PC-3 (cell line): ENCODE results near the gene GPC5. TPM values are rescaled to one million over a fixed set of nuclear protein-coding genes. Genes with fewer than 3 reads are reported as not detected.
A peak's percentile ranks its signal among the peaks of the same experiment; 100 is the strongest.

Source experiments
- ATAC-seq: fragments of 200-7000 bp; cut with Tn5 transposase; 2 replicates; pipeline ENCODE4 v1.9.1; 2020; ENCODE audit warnings: mild to moderate bottlenecking, moderate library complexity
- BruUV-seq: library from RNA; stranded (reverse); fragments of 400-500 nt; replicated peaks from 2 replicates; lab custom pipeline; 2021; lab: Mats Ljungman, UMichigan
- CTCF ChIA-PET: fragments of 300-600 bp; sonication (Branson Sonifier 250); formaldehyde crosslinking; loops from one replicate; lab custom pipeline; 2022; ENCODE audit warnings: antibody characterized with exemption; lab: Charles Lee
- POLR2A ChIA-PET: fragments of 300-600 bp; sonication (Branson Sonifier 250); formaldehyde crosslinking; loops from one replicate; lab custom pipeline; 2022; ENCODE audit warnings: antibody characterized with exemption; ENCODE audit not compliant: unreplicated experiment; lab: Charles Lee
- DNase-seq: peaks from one replicate; pipeline ENCODE4 v3.0.0-alpha.2; 2015
- H2AFZ ChIP-seq: fragments of 300-600 bp; sonication (generic); 2 replicates; pipeline ENCODE4 v1.6.0; 2016; ENCODE audit warnings: antibody characterized with exemption, low read length
- H3F3A ChIP-seq: fragments of 300-600 bp; sonication (generic); one replicate; pipeline ENCODE4 v1.6.0; 2017; ENCODE audit warnings: antibody characterized with exemption, low read length, control low read depth, mild to moderate bottlenecking; ENCODE audit not compliant: unreplicated experiment
- H3K27ac ChIP-seq: fragments of 300-600 bp; sonication (generic); 2 replicates; pipeline ENCODE4 v1.5.1; 2016; ENCODE audit warnings: mild to moderate bottlenecking, low read length
- H3K27me3 ChIP-seq: fragments of 300-600 bp; sonication (generic); 2 replicates; pipeline ENCODE4 v1.6.1; 2016; ENCODE audit warnings: low read length, mixed read lengths
- H3K36me3 ChIP-seq: fragments of 300-600 bp; sonication (generic); 2 replicates; pipeline ENCODE4 v1.6.1; 2016; ENCODE audit warnings: low read depth, mixed run types, low read length, mixed read lengths
- H3K4me1 ChIP-seq: fragments of 300-600 bp; sonication (generic); 2 replicates; pipeline ENCODE4 v1.5.1; 2016; ENCODE audit warnings: low read length; ENCODE audit not compliant: insufficient read depth
- H3K4me2 ChIP-seq: fragments of 300-600 bp; sonication (generic); 2 replicates; pipeline ENCODE4 v1.6.0; 2016; ENCODE audit warnings: low read length
- H3K4me3 ChIP-seq: fragments of 300-600 bp; sonication (generic); 2 replicates; pipeline ENCODE4 v1.5.1; 2016; ENCODE audit warnings: mild to moderate bottlenecking, low read length, mixed read lengths
- H3K79me2 ChIP-seq: fragments of 300-600 bp; sonication (generic); 2 replicates; pipeline ENCODE4 v1.6.1; 2017; ENCODE audit warnings: low read length, mixed read lengths
- H3K9ac ChIP-seq: fragments of 300-600 bp; sonication (generic); 2 replicates; pipeline ENCODE4 v1.6.0; 2016; ENCODE audit warnings: mild to moderate bottlenecking, low read length
- H3K9me2 ChIP-seq: fragments of 300-600 bp; sonication (generic); replicated peaks from 2 replicates; pipeline ENCODE4 v1.6.1; 2016; ENCODE audit warnings: mixed run types, low read length, mixed read lengths
- H3K9me3 ChIP-seq: fragments of 300-600 bp; sonication (generic); 2 replicates; pipeline ENCODE4 v1.6.1; 2016; ENCODE audit warnings: low read length, mixed read lengths
- H4K20me1 ChIP-seq: fragments of 300-600 bp; sonication (generic); 2 replicates; pipeline ENCODE4 v1.6.1; 2016; ENCODE audit warnings: low read length, mixed read lengths
- CTCF ChIP-seq: fragments of 300-600 bp; sonication (generic); conservative IDR thresholded peaks from 2 replicates; pipeline ENCODE4 v1.5.1; 2017; ENCODE audit warnings: antibody characterized with exemption, low read depth, mild to moderate bottlenecking, low read length
- EZH2 ChIP-seq: fragments of 300-600 bp; sonication (generic); IDR thresholded peaks from one replicate; pipeline ENCODE4 v1.6.1; 2017; ENCODE audit warnings: antibody characterized with exemption, mild to moderate bottlenecking, low read length; ENCODE audit not compliant: unreplicated experiment
- EZH2phosphoT487 ChIP-seq: fragments of 300-600 bp; sonication (generic); IDR thresholded peaks from 2 replicates; pipeline ENCODE4 v1.6.1; 2018; ENCODE audit warnings: mild to moderate bottlenecking, antibody characterized with exemption, low read length, borderline replicate concordance
- intact Hi-C: fragments of 100-400 bp; cut with micrococcal nuclease; formaldehyde crosslinking; loops from 2 replicates; pipeline ENCODE4 v1.9.0; 2023
- total RNA-seq: library from RNA; depleted of rRNA; stranded (reverse); fragments of >200 nt; gene quantifications from 2 replicates; pipeline ENCODE4 v1.2.3, GENCODE V29; 2014

Gene GPC5
- total RNA-seq, 1 experiment from 2014 or later, result not detected

GRCh38 chr13:91349992-91350911 is 48.2 kb upstream of the GPC5 start:
- peak overlapping the region; percentile 96 for H3K4me2 ChIP-seq
- ChIA-PET CTCF (no interaction called here), POLR2A (no interaction called here)
- H3K27ac ChIP-seq, result no peak overlapping the region
- no peaks in the 10 kb centered on the region for H3K9me3 ChIP-seq
- TF ChIP-seq EZH2 (no peak), CTCF (no peak), EZH2phosphoT487 (no peak)
- H3K36me3 ChIP-seq, result peaks cover 60% of the 10 kb centered on the region
- peak overlapping the region; percentile 90 for H3K4me3 ChIP-seq
- H2AFZ ChIP-seq, result no peak overlapping the region
- H3F3A ChIP-seq, result peaks cover 8% of the 10 kb centered on the region
- TSS peak; percentile 30 for BruUV-seq
- DNase-seq (no peak), ATAC-seq (no peak)
- peak overlapping the region; percentile 97 for H3K9ac ChIP-seq
- peaks cover 59% of the 10 kb centered on the region for H4K20me1 ChIP-seq
- peaks cover 16% of the 10 kb centered on the region for H3K27me3 ChIP-seq
- intact Hi-C loops, result loop anchor here (5.0 kb wide), 1 partner anchor 38 kb away; no protein-coding TSS in a partner anchor
- peaks cover 48% of the 10 kb centered on the region for H3K79me2 ChIP-seq
- H3K4me1 ChIP-seq, result peaks cover 20% of the 10 kb centered on the region
- no peaks in the 10 kb centered on the region for H3K9me2 ChIP-seq

GRCh38 chr13:91351123-91351522 is 47.3 kb upstream of the GPC5 start:
- intact Hi-C loops, result no loop called here
- CTCF ChIA-PET, result no interaction called here

More at GRCh38 chr13:91351123-91351522, 47.3 kb upstream of the GPC5 start:
- no TSS peak for BruUV-seq
- DNase-seq (no peak), ATAC-seq (no peak)
- Histone ChIP-seq H3K4me2 (peak overlapping the region; percentile 96), H4K20me1 (peaks cover 67% of the 10 kb centered on the region), H3K27me3 (peaks cover 7% of the 10 kb centered on the region), H3K9me2 (no peaks in the 10 kb centered on the region), H3K27ac (no peak overlapping the region), H2AFZ (no peak overlapping the region), H3K4me3 (peak overlapping the region; percentile 90), H3K4me1 (peaks cover 20% of the 10 kb centered on the region), H3K9me3 (no peaks in the 10 kb centered on the region), H3K36me3 (peaks cover 69% of the 10 kb centered on the region), H3K79me2 (peaks cover 48% of the 10 kb centered on the region), H3K9ac (no peak overlapping the region), H3F3A (peaks cover 8% of the 10 kb centered on the region)
- TF ChIP-seq CTCF (no peak), EZH2phosphoT487 (no peak), EZH2 (no peak)
- POLR2A ChIA-PET, result no interaction called here
